ENCODE results near the gene FAM20C.

FAM20C gene

DNA sequence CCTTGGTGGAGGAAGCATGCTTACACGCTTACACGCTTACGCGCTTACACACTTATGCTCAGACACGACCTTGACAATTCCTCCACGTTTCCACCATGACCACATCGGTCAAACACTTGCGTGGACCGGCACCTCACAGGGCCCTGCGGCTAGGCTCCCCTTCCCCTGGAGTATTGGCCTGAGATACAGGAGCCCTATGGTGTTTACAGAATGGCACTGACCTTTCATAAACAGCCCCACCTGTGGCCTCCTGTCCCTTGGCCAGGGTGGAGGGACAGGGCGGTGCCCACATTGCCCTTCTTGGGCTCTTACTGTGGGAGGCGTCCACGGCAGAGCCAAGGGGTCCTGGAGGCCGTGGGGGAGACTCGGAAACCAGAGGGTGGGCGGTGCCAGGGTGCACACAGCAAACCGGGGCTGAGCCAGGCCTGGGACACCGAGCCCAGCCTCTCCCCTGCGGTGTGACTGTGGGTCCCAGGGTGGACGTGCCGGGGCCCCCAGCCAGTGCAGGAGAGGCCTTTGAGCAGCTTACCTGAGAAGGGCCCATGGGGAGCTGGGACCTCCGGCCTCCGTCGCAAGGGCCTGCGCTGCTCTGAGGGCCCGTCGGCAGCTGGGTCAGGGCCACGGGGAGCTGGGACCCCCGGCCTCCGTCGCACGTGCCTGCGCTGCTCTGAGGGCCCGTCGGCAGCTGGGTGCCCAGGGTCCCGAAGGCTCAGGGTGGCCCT is 53.4 kb downstream of the FAM20C start:
- no peak for DNase-seq (ENCODE audit: low read depth in 2 of 2)

DNA sequence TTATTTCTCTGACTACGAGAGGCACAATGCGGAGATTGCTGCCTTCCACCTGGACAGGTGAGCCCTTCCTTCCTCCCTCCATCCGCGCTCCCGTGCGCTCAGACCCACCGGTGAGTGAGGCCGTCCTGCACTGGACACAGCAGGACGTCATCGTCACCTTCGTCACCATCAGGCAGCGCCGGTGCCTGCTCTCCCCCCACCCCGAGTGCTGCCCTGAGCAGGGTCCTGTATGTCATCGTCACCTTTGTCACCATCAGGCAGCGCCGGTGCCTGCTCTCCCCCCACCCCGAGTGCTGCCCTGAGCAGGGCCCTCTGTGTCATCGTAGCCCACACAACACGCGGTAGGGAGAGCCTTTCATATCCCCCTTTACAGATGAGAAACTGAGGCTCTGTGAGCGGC is 54.1 kb downstream of the FAM20C start:
- DNase-seq (ENCODE audit: low read depth in 2 of 2): no peak

DNA sequence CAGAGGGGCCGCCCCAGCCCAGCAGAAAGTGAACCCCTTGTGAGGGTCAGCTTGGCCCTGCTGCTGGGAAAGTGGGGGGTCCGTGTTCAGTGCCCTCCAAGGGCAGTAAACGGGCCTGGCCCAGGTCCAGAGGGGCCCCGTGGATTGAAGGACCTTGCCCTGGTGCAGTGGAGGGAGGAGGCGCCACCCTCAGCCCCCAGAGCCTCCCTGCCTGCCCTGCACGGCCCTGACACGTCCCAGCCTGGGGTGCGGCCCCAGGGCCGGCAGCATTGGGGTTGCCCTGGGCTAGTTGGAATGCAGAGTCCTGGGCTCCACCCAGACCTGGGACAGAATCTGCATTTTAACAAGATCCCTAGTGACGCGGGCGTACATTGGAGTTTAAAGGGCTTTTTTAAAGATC is 54.8 kb downstream of the FAM20C start:
- DNase-seq (ENCODE audit: low read depth in 2 of 2): no peak

DNA sequence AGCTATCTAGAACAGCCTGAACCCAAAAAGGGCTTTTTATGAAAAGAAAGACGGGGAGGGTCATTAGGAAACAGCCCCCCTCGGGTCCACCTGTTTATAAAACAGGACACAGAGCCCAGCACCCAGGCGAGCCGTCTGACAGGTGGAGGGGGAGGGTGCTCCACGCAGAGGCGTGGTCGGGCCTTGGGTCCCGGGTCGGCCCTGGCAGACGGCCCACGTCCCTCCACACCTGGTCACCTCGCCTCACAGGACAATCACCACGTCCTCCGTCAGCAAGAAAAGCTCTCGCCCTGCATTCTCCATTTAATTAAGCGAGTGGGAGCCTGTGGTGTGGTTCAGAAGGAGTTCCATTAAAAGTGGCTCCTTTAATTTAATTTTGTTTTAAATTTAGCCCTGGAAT is 55.3 kb downstream of the FAM20C start:
- no peak for DNase-seq (ENCODE audit: low read depth in 2 of 2)

DNA sequence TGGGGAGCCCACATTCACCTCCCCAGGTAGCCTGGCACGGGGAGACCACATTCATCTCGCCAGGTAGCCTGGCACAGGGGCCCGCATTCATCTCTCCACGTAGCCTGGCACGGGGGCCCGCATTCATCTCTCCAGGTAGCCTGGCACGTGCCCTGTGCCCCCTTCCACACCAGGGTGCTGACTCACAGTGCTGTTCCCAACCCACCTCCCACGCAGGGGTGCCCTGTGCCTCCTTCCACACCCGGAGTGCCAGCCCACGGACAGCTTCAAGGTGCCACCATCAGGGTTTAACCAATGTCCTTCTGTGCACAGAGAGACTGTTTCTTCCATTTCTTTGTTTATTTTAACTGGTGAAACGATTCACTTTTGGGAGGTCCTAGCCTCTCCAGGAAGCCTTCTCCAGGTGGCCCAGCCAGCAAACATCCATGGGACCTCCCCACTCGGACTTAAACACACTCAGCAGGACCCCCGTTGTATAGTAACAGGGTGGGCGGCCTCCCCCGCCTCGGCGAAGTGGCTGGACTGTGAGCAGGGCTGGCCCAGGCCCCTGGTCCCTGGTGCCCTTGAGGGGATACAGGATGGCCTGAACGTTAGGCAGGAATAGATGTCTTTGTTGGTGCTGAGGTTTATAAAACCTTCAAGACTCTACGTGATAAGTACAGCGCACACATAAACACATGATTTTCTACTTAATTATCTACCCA is 56.5 kb downstream of the FAM20C start:
- no peak for DNase-seq (ENCODE audit: low read depth in 2 of 2)

DNA sequence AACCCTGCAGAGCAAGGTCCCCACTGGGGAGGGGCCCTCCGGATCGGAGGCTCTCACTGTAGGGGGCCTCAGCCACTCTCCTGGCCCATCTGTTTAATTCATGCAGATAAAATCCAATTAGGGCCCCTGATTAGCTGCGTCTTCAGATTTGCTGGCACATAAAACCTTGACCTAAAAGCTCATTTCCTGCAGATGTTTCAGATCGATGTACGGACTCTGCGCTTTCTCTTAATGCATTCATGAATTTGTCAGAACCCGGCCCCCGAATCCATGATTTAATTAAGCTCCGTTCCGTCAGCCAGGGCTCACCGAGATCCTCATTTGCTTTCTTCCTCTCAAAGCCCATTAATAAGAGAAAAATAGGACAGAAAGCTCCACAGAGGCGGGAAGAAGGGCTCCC is 57.6 kb downstream of the FAM20C start:
- DNase-seq (ENCODE audit: low read depth in 2 of 2): no peak

DNA sequence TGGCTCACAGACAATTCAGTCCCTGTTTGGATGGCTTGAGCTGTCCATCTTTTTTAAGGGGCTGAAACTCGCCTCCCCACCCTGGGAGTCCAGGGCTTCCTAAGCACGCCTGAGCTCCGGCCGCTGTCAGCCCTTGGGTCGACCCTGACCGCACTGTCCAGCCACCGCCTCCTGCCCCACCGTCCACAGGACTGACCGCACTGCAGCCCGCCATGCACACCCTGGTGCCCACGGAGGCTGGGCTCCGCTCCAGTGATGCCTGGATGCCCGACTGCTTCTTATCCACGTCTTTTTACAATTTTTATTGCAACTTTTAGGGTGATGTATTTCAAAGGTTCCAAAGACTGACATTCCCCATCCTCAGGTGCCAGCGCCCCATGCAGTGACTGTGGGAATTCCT is 58.2 kb downstream of the FAM20C start:
- no peak for DNase-seq (ENCODE audit: low read depth in 2 of 2)

DNA sequence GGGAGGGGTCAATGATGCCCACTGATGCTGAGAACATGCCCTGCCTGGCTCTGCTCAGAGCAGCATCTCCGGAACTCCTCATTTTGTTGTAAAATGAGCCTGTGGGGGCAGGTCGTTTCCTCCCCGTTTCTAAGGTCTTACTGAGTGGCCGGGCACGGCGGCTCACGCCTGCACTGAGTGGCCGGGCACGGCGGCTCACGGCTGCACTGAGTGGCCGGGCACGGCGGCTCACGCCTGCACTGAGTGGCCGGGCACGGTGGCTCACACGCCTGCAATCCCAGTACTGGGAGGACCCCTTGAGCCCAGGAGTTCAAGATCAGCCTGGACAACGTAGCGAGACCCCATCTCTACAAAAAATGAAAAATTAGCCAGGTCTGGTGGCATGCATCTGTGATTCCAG is 58.6 kb downstream of the FAM20C start:
- DNase-seq (ENCODE audit: low read depth in 2 of 2): no peak

DNA sequence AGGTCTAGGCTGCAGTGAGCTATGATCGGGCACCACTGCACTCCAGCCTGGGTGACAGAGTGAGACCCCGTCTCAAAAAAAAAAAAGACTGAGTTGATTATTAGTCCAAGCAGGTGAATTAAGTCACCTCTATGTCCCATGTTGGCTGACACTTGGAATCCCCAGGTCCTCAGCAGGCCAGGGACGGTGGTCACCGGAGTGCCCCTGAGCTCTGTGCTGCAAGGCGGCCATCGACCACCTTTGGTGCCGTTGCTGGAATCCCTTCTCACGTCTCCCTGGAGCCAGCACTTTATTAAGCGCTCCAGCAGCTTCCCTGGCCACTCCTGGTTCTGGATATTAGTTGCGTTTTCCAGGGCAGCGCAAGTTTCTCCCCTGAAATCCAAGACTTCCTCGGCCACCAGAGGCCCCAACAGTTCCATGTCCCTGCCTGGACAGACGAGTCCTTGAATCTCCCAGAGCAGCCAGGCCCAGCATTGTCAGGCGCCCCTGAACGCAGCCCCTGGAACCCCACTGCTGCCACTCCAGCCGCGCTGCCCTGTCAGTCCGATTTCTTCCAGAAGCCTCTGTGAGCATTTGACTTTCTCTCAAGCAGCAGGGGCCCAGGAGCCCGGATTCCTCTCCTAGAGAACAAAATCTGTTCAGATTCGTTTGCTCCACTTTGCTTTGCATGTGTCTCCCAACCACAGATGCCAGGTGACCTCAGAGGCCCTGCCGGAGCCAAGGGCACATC is 59.2 kb downstream of the FAM20C start:
- no peak for DNase-seq (ENCODE audit: low read depth in 2 of 2)

DNA sequence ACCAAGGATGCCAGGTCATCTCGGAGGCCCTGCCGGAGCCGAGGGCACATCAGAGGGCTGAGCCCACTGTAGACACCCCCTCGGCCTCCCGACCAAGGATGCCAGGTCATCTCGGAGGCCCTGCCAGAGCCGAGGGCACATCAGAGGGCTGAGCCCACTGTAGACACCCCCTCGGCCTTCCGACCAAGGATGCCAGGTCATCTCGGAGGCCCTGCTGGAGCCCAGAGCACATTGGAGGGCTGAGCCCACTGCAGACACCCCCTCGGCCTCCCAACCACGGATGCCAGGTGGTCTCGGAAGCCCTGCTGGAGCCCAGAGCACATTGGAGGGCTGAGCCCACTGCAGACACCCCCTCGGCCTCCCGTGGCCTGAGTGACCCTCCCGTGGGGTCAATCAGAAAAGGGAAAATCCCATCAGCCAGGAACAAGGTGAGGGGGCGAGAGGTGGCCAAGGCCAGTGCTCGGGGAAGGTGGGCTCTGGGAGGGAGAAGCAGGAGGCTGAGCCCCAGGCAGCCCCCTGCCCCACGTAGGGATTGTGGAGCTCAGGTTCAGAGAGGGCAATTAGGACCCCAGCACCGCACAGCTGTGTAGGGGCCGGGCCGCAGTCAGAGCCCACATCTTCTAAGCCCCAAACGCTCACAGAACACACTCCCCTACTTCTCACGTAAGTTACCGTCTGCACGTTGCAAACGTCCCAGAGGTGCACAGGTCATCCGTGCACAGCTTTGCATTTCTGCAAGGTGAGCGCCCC is 60.0 kb downstream of the FAM20C start:
- no peak for DNase-seq (ENCODE audit: low read depth in 2 of 2)

DNA sequence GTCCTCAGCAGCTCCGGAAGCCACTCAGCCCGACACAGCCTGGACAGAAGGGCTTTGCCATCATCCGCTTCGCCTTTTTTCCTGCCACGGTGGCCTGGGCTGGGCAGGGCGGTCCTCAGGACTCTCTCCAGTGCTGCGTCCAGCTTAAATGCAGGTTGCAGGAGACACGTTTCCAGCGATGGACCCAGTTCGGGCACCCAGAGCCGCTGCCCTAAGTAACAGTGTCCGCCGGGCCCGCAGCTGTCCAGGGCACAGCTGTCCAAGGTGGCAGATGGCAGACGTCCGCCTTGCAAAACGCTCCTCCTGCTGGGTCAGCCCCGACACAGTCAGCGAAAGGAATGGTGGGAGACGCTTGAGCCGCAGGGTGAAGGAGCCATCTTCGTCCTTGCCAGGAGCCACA is 60.6 kb downstream of the FAM20C start:
- DNase-seq (ENCODE audit: low read depth in 2 of 2): no peak

DNA sequence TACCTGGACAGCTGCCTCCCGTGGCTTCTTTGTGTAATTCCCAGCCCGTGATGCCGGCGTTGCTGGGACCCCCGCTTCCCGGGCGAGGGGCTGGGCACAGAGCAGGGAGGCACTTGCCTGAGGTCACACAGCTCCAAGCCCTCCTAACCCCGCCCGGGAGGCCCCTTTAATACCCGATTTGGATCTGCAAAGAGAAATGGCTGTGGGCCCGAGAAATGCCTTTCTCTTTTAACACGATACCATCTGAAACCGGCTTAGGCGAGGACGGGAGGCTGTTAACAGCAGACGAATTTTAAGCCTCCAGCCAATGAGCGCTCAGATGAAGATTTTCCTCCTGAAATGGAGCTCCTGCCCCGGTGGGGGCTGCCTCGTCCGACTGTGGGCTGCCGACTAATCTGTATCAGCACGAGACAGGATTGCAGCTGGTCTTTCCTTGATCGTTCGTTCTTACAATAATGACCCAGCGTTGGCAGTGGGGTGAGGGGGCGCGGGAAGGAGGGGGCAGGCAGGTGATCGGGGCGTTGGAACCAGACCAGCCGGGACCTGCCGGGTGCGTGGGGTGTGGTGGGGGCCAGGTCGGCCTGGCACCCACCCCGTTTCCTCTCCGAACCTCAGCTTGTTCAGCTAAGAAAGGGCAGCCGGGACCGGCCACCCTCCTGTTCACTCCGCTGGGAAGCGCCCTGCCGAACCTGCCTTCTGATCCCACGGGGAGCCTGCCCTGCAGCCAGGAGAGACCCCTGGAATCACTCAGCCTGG is 61.4 kb downstream of the FAM20C start:
- no peak for DNase-seq (ENCODE audit: low read depth in 2 of 2)

DNA sequence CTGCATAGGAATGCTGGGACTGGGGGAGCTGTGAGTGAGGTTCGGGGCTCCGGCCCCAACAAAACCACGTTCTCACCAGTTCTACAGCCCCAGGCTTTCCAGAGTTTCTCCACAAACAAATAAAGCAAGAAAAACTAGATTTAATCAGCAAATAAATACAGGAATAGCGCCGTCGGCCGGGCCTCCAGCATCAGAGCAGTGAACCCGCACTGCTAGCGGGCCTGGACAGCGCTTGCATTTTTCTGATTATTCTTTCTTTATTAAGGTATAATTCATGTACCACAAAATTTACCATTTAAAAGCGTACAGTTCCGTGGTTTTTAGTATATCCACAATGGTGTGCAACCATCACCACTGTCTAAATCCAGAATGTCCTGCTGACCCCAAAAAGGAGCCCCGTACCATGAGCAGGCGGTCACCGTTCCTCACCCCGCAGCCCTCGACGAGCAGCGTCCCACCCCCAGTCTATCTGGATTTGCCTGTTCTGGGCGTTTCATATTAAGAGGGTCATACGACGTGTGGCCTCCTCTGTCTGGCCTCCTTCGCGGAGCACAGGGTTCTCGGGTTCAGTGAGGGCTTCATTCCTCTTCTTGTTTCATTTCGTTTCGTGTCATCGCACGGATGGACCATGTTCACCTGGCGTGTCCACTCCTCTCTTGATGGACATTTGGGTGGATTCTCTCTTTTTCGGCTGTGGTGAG is 62.1 kb downstream of the FAM20C start:
- no peak for DNase-seq (ENCODE audit: low read depth in 2 of 2)

DNA sequence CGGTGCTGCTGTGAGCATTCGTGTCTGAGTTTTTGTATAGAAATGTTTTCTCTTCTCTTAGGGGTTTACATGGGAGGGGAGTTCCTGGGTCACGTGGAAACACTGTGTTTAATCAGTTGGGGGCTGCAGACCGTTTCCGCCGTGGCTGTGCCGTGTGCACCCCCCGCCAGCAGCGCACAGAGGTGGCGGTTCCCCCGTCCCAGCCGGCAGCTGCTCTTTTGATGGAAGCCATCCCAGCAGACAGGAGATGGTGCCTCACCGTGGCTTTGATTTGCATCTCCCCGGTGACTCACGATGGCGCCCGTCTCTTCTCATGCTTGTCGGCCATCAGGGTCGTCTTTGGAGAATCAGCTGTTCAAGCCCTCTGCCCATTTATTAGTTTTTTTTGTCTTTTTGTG is 62.7 kb downstream of the FAM20C start:
- no peak for DNase-seq (ENCODE audit: low read depth in 2 of 2)

DNA sequence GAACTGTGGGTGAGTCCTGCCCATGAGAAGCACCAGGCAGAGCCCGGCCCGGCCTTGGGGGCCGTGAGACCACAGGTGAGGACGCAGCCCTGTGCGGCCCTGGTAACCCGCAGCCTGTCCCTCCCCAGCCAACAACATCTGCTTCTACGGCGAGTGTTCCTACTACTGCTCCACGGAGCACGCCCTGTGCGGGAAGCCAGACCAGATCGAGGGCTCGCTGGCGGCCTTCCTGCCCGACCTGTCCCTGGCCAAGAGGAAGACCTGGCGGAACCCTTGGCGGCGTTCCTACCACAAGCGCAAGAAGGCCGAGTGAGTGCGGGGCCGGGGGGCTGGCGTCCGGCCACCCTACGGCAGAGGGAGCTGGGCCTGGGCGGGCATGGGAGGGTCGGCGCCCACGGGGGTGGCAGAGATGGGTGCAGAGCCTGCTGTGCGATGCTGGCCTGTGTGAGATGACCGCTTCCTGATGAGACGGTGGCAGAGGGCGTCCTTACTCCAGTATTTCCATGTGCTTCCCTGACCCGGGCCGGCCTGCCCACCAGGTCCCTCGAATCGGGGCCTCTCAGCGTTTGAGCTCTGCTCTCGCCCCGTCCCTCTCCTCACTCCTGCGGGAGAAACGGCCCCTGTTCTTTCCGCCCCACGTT is 63.5 kb downstream of the FAM20C start:
- no peak for DNase-seq (ENCODE audit: low read depth in 2 of 2)

DNA sequence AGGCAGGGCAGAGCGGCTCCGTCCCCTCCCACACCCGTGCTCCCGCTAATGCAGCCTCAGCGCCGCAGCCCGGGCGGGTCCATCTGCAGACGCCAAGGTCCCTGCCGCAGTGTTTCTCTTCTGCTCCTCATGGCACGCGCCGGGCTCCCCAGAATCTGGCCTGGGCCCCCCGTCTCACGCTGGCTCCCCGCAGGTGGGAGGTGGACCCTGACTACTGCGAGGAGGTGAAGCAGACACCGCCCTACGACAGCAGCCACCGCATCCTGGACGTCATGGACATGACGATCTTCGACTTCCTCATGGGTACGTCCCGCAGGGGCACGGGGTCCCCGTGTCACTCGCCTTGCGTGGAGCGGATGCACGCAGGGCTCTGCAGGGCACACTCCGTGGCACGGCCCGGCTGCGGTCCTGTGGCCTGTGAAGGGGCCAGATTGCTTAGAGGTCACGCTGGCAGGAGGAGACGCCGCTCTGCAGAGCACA is 64.1 kb downstream of the FAM20C start:
- DNase-seq (ENCODE audit: low read depth in 2 of 2): no peak

DNA sequence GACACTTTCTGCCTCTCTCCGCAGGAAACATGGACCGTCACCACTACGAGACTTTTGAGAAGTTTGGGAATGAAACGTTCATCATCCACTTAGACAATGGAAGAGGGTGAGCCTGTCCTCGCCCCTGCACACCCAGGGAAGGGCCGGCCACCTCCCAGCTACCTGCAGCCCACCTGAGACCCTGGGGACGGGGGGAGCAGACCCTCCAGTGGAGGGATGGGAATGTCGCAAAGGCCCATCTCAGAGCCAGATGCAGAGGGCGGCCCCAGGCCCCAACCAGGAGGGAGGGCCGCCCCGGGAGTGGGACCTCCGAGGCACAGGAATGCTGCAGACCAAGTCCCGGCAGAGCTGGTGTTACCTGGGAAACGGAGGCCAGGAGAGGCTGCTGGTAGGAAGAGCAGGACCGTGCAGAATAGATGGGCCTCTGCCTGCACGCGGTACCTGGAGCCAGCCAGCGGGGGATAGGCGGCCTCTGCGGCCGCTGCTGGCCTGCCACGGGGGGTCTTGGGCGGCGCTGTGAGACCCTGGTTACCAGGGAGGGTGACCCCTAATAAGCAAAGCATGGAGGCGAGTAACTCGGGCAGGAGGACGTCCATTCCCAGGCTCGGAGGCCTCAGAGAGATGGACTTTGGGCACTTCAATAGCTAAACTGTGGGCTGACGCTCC is 64.7 kb downstream of the FAM20C start:
- DNase-seq (ENCODE audit: low read depth in 2 of 2): no peak

DNA sequence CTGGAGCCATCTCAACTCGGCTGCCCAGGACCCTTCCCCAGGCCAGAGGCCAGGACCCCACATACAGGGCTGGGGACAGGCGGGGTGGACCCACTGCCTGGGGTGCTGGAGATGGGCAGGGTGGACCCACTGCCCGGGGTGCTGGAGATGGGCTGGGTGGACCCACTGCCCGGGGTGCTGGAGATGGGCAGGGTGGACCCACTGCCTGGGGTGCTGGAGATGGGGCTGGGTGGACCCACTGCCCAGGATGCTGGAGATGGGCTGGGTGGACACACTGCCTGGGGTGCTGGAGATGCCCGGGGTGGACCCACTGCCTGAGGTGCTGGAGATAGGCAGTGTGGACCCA is 65.2 kb downstream of the FAM20C start:
- DNase-seq (ENCODE audit: low read depth in 2 of 2): no peak

DNA sequence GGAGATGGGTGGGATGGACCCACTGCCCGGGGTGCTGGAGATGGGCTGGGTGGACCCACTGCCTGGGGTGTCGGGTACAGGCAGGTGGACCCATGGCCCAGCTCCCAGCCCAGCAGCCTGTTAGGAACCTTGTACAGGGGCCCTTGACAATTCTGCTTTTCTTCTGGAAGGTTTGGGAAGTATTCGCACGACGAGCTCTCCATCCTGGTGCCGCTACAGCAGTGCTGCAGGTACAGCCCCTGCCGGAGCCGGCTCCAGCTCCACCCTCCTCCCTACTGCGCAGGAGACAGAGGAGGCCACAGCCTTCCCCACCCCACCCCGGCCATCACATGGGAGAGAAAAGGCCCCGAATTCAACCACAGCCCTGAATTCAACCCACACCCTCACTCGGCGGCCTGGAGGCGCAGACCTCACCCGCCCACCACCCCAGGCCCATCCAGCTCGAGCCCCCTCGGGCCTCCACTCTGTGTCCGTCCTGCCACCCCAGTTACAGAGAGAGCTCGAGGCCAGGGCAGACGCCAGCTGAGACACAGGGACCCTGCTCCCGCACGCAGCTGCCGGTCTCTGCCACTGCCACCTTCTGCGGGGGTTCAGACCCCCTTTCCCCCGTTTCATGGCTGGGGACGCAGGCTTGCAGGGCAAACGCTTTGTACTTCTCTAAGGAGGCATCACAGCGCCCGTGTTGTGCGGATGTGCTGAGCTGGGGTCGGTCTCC is 66.3 kb downstream of the FAM20C start:
- DNase-seq (ENCODE audit: low read depth in 2 of 2): no peak

Data from activated CD4-positive, alpha-beta T cell treated with anti-CD3 and anti-CD28 coated beads for 24 hours (primary cell).